KBM-7 (cell line): ENCODE data around the gene RAB8B.
"Not testable (repeated sequence)": the region's sequence is repeated elsewhere in the genome, so short reads cannot be mapped to it uniquely, and the experiment has no call there.

Source experiments
- DNase-seq: peaks from one replicate; pipeline ENCODE4 v3.0.0-alpha.2; 2015
- in situ Hi-C: fragments of 300-500 bp; cut with MboI; formaldehyde crosslinking; loops from 2 replicates; pipeline ENCODE4 v1.14.3; 2020; ENCODE audit warnings: low sequenced_read_pairs, low pct_unique_long_range_greater_than_20kb, mixed read lengths

Gene RAB8B

GRCh38 chr15:63200464-63201249, 11.3 kb downstream of the RAB8B start:
- in situ Hi-C loops, result no loop called here

GRCh38 chr15:63202861-63203260, 13.5 kb downstream of the RAB8B start:
- DNase-seq, result no peak

More at GRCh38 chr15:63200464-63201249, 11.3 kb downstream of the RAB8B start:
- DNase-seq, result no peak

GRCh38 chr15:63203451-63204090, 14.2 kb downstream of the RAB8B start:
- in situ Hi-C loops, result no loop called here
- peak; percentile 92 for DNase-seq

More at GRCh38 chr15:63202861-63203260, 13.5 kb downstream of the RAB8B start:
- in situ Hi-C loops, result no loop called here

- in situ Hi-C loops, result no loop called here
- DNase-seq, result no peak
Observed at GRCh38 chr15:63206079-63206478, 16.7 kb downstream of the RAB8B start.

- in situ Hi-C loops, DNase-seq: not testable (repeated sequence)
Observed at GRCh38 chr15:63208824-63209223, 19.4 kb downstream of the RAB8B start.

- no peak for DNase-seq
- in situ Hi-C loops, result no loop called here
Observed at GRCh38 chr15:63210151-63211091, 21.0 kb downstream of the RAB8B start.

- no peak for DNase-seq
- in situ Hi-C loops, result no loop called here
Observed at GRCh38 chr15:63211092-63211490, 21.7 kb downstream of the RAB8B start.

- in situ Hi-C loops, result no loop called here
Observed at GRCh38 chr15:63211549-63211948, 22.1 kb downstream of the RAB8B start.

GRCh38 chr15:63212050-63213004, 22.9 kb downstream of the RAB8B start:
- in situ Hi-C loops, result no loop called here
- no peak for DNase-seq

More at GRCh38 chr15:63211549-63211948, 22.1 kb downstream of the RAB8B start:
- no peak for DNase-seq

GRCh38 chr15:63218100-63218808, 28.8 kb downstream of the RAB8B start:
- no peak for DNase-seq
- in situ Hi-C loops, result no loop called here

GRCh38 chr15:63219196-63219710, 29.8 kb downstream of the RAB8B start:
- no peak for DNase-seq
- in situ Hi-C loops, result no loop called here

GRCh38 chr15:63221346-63221745, 31.9 kb downstream of the RAB8B start:
- no peak for DNase-seq
- in situ Hi-C loops, result no loop called here

GRCh38 chr15:63223463-63223862, 34.1 kb downstream of the RAB8B start:
- no peak for DNase-seq
- in situ Hi-C loops, result no loop called here

GRCh38 chr15:63225381-63225780, 36.0 kb downstream of the RAB8B start:
- no peak for DNase-seq
- in situ Hi-C loops, result no loop called here

GRCh38 chr15:63226155-63226883, 36.9 kb downstream of the RAB8B start:
- in situ Hi-C loops, result no loop called here
- DNase-seq, result no peak

GRCh38 chr15:63226966-63227401, 37.6 kb downstream of the RAB8B start:
- no peak for DNase-seq
- in situ Hi-C loops, result no loop called here

GRCh38 chr15:63227689-63228088, 38.3 kb downstream of the RAB8B start:
- no peak for DNase-seq
- in situ Hi-C loops, result no loop called here
